ENCODE data around the gene STRAP.

STRAP gene, protein sequence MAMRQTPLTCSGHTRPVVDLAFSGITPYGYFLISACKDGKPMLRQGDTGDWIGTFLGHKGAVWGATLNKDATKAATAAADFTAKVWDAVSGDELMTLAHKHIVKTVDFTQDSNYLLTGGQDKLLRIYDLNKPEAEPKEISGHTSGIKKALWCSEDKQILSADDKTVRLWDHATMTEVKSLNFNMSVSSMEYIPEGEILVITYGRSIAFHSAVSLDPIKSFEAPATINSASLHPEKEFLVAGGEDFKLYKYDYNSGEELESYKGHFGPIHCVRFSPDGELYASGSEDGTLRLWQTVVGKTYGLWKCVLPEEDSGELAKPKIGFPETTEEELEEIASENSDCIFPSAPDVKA

DNA sequence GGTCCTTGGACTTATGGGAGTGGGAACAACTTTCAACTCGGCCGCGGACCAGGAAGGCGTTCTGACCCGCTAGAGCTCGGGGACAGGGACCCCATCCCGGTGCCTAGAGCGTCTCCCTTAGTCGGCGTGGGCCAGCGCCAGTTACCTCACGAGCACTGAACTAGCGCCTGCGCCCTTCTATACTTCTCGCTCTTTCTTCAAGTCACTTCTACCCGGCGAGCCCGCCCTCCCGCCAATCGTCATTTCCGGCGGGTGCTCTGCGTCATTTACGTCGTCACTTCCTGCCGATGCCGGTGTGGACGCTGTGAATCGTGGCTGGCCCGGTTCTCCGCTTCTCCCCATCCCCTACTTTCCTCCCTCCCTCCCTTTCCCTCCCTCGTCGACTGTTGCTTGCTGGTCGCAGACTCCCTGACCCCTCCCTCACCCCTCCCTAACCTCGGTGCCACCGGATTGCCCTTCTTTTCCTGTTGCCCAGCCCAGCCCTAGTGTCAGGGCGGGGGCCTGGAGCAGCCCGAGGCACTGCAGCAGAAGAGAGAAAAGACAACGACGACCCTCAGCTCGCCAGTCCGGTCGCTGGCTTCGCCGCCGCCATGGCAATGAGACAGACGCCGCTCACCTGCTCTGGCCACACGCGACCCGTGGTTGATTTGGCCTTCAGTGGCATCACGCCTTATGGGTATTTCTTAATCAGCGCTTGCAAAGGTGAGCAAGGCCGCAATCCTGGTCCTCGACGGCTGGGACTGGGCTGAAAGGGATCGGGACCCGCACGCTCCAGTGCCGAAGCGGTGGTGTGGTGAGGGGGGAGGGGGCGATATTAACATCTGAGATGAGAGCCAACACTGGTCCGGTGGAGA, at the start of gene STRAP:
Gene STRAP, plus strand, starts transcription at position 270 of the 854 bp plus-strand sequence. Its CDS starts 321 bp downstream, at position 591.
- Histone ChIP-seq H3K36me3 (ENCODE audit: low read length) (peaks cover 27% of the 10 kb centered on the region), H3K4me2 (ENCODE audit: low read depth, low read length, poor library complexity, severe bottlenecking) (peak within 1 kb of the TSS; percentile 94), H4K20me1 (ENCODE audit: low read depth, low read length) (peaks cover 19% of the 10 kb centered on the region), H3K27ac (ENCODE audit: low read depth, low read length) (peak within 1 kb of the TSS; percentile 67), H2AFZ (ENCODE audit: low read depth, low read length, severe bottlenecking) (peak within 1 kb of the TSS; percentile 81), H3K9me2 (replicated peaks; ENCODE audit: insufficient read depth, low read length) (no peaks in the 10 kb centered on the region), H3K4me3 (ENCODE audit: insufficient read depth, low read length, poor library complexity, severe bottlenecking) (peak within 1 kb of the TSS; percentile 95), H3K27me3 (ENCODE audit: low read length) (no peaks in the 10 kb centered on the region), H3K9me3 (ENCODE audit: insufficient read depth, low read length) (no peaks in the 10 kb centered on the region), H3K9ac (ENCODE audit: low read length) (peak within 1 kb of the TSS; percentile 86), H3F3A (ENCODE audit: insufficient read depth) (no peaks in the 10 kb centered on the region), H3K79me2 (ENCODE audit: insufficient read depth, low read length) (peaks cover 51% of the 10 kb centered on the region)
- TF ChIP-seq, protein P1, sequence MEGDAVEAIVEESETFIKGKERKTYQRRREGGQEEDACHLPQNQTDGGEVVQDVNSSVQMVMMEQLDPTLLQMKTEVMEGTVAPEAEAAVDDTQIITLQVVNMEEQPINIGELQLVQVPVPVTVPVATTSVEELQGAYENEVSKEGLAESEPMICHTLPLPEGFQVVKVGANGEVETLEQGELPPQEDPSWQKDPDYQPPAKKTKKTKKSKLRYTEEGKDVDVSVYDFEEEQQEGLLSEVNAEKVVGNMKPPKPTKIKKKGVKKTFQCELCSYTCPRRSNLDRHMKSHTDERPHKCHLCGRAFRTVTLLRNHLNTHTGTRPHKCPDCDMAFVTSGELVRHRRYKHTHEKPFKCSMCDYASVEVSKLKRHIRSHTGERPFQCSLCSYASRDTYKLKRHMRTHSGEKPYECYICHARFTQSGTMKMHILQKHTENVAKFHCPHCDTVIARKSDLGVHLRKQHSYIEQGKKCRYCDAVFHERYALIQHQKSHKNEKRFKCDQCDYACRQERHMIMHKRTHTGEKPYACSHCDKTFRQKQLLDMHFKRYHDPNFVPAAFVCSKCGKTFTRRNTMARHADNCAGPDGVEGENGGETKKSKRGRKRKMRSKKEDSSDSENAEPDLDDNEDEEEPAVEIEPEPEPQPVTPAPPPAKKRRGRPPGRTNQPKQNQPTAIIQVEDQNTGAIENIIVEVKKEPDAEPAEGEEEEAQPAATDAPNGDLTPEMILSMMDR (IDR thresholded peaks at IDR 0.05; ENCODE audit: insufficient read depth, low read length, poor library complexity, severe bottlenecking), result no peak
- TF ChIP-seq EZH2phosphoT487 (conservative IDR thresholded peaks at IDR 0.05; ENCODE audit: low read length), result no peak

DNA sequence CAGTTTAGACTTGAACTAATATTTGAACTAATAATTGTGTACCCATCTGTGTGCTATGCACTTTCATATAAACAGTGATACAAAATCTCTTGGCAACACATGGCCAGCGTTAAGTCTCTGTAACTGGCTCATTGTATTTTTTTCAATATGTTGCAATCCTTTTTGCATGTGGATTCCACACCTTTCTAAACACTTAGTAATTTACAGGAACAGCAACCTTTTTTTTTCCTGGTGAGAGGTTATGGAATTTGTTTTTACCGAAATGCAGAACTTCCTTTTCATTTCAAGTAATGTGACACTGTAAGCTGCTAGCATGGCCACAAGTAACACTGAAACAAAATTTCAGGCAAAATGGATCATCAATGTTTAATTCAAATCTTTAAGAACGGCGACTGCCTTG, 47.6 kb upstream of the STRAP start:
- Histone ChIP-seq H3K9ac (ENCODE audit: low read length) (no peak overlapping the region), H3K27ac (ENCODE audit: low read depth, low read length) (no peak overlapping the region), H3K9me2 (replicated peaks; ENCODE audit: insufficient read depth, low read length) (no peaks in the 10 kb centered on the region), H2AFZ (ENCODE audit: low read depth, low read length, severe bottlenecking) (no peak overlapping the region), H3K79me2 (ENCODE audit: insufficient read depth, low read length) (no peaks in the 10 kb centered on the region), H3K27me3 (ENCODE audit: low read length) (no peaks in the 10 kb centered on the region), H3K4me3 (ENCODE audit: insufficient read depth, low read length, poor library complexity, severe bottlenecking) (no peak overlapping the region), H3F3A (ENCODE audit: insufficient read depth) (no peaks in the 10 kb centered on the region), H3K9me3 (ENCODE audit: insufficient read depth, low read length) (no peaks in the 10 kb centered on the region), H3K36me3 (ENCODE audit: low read length) (no peaks in the 10 kb centered on the region), H4K20me1 (ENCODE audit: low read depth, low read length) (no peaks in the 10 kb centered on the region), H3K4me2 (ENCODE audit: low read depth, low read length, poor library complexity, severe bottlenecking) (no peak overlapping the region)
- no peak for TF ChIP-seq EZH2phosphoT487 (conservative IDR thresholded peaks at IDR 0.05; ENCODE audit: low read length)
- TF ChIP-seq, protein P1 (IDR thresholded peaks at IDR 0.05; ENCODE audit: insufficient read depth, low read length, poor library complexity, severe bottlenecking), result no peak

DNA sequence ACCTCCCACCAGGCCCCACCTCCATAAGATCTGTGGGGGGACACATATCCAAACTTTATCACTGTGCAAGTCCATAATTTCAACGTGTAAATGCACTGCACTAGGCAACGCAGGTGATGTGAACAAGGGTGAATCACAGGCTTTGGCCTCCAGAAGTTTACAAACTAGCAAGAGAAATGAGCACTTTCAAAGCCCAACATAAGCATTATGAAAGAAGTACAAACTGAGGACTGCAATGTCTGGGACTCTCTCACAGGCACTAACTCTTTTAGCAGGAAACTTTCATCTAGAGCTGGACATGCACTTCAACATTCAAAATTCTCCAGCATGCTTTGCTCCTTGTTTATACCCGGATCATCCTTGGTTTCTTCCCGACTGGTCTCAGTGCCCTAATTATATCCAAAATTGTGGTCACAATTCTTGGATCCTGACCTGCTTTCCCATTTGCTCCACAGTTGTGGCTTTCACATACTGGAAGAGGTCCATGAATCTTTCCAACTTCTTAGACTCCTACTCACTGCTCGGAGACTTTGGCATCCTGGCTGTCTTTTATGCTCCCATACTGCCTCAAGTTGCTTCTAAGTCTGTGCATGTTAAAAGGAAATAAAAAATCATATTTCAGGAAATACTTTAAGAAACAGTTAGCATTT, 44.9 kb upstream of the STRAP start:
- H3K9me2 ChIP-seq (replicated peaks; ENCODE audit: insufficient read depth, low read length), result no peaks in the 10 kb centered on the region
- no peak overlapping the region for H3K9ac ChIP-seq (ENCODE audit: low read length)
- no peaks in the 10 kb centered on the region for H3K27me3 ChIP-seq (ENCODE audit: low read length)
- H3F3A ChIP-seq (ENCODE audit: insufficient read depth), result no peaks in the 10 kb centered on the region
- no peak overlapping the region for H3K27ac ChIP-seq (ENCODE audit: low read depth, low read length)
- H4K20me1 ChIP-seq (ENCODE audit: low read depth, low read length), result no peaks in the 10 kb centered on the region
- H3K4me2 ChIP-seq (ENCODE audit: low read depth, low read length, poor library complexity, severe bottlenecking), result no peak overlapping the region
- H3K9me3 ChIP-seq (ENCODE audit: insufficient read depth, low read length), result no peaks in the 10 kb centered on the region
- H3K4me3 ChIP-seq (ENCODE audit: insufficient read depth, low read length, poor library complexity, severe bottlenecking), result no peak overlapping the region
- no peaks in the 10 kb centered on the region for H3K79me2 ChIP-seq (ENCODE audit: insufficient read depth, low read length)
- H2AFZ ChIP-seq (ENCODE audit: low read depth, low read length, severe bottlenecking), result no peak overlapping the region
- H3K36me3 ChIP-seq (ENCODE audit: low read length), result no peaks in the 10 kb centered on the region
- TF ChIP-seq, protein P1 (IDR thresholded peaks at IDR 0.05; ENCODE audit: insufficient read depth, low read length, poor library complexity, severe bottlenecking), result no peak
